NCI-H1048 (cell line): ENCODE data around the gene LAMA3.

Experiments used
- DNase-seq: peaks from one replicate; lab custom pipeline; 2025; lab: John Stamatoyannopoulos, UW

The LAMA3 gene

DNA sequence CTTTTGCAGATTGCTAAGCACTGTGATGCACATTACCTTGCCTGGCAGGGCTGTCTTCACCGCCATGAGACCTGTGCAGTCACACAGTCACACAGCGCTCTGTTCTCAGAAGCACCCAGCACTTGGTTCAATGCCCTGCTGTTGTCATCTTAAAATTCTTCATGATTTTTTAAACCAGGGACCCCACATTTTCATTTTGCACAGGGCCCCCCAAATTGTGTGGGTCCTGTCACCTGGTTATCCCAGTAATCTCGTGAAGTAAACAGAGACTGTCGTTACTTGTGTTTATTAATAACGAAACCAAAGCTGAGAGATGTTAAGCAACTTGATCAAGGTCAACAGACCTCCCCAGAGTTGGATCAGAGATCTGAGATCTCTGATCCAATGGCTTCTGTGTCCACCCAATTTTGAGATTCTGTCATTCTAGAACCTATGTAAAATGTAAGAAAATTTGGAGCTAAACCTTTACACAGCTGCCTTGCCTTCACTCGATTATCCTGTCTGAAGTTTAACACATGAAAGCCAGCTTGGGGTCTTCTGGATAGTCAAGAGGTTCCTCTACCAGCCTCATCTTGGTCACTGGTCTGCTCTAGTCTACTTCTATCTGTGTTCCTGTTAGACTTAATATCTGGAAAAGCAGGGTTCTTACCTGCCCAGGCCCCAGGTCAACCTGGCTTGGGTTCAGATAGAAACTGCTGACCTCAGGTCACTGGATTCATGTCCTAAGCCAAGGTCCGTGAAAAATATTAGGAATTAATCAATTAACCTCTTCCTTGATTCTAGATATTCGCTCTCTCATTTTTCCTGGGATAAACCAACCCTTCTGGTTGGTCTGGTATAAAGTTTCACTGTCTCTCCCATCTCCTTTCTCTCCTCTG, 311.6 kb downstream of the LAMA3 start:
- no peak for DNase-seq

DNA sequence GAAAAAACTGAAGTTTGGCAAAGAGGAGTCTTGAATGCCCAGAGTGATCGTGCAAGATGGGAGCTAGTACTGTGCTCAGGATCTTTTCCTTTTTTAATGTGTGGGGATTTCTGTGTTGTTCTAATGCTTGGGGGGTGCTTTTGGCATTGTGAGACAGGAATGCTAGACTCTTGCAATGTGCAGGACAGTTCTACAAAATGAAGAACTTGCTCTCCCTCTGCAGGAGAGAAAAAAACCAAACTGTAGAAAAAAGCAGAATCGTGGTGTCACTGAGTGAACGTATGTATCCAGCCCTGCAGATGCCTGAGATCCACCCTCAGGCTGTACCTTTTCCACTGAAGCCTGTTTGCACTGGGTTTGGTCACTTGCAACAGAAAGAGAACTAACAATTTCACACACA, 313.2 kb downstream of the LAMA3 start:
- DNase-seq: no peak

DNA sequence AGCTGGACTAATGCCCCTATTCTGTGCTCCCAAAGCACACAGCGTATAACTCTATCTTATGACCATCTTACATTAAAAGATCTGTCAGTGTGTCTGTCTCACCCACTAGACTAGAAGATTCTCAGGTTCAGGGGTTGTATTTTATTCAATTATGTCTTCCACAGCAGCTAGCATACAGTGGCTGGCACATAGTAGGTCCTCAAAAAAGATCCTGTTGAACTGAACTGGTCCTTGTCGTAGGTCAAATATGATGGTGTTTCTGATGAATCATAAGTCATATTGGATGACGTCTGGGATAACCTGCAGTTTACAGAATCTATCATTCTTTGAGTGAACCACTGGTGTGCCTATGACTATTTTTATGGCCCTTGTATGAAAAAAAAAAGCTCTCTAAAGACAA, 314.0 kb downstream of the LAMA3 start:
- DNase-seq: no peak

DNA sequence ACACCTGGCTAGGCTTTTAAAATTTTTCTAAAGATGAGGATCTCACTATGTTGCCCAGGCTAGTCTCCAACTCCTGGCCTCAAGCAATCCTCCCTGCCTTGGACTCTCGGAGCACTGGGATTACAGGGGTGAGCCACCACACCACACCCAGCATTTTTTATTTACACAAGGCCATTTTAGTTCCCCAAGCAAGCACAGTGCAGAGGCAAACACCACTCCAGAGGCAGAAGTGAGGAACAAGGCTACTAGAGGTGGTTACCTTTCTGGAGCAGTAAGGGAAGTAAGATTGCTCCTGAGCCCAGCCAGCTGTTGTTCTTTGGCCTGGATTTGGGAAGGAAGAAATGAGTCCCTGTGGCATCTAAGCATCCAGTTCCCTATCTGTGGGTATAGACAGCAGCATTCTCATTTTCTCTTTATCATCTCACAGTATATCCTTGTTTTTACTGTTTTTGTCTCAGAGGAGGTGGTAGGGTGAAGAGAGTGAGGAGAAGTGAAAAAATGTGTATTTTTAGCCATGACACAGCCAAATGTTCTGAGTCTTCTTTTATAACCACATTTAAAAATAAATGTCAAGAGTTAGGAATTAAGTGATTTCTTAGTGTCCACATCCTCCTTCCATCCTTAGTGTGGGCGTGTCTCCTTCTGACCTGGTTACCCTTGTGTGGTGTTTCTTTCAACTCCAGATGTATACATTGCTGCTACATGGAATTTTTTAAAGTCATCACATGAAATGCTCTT, 314.8 kb downstream of the LAMA3 start:
- DNase-seq: no peak
